H9 (cell line): ENCODE measurements around the gene UVSSA. TPM values are rescaled to one million over a fixed set of nuclear protein-coding genes. Genes with fewer than 3 reads are reported as not detected.

Experiments
- DNase-seq: peaks from one replicate; pipeline ENCODE4 v3.0.0-alpha.2; 2017
- H2AFZ ChIP-seq: one replicate; pipeline ENCODE4 v1.6.1; 2013; ENCODE audit warnings: mild to moderate bottlenecking, low read length, control low read depth, moderate library complexity
- H2AK5ac ChIP-seq: 2 replicates; pipeline ENCODE4 v1.6.1; 2013; ENCODE audit warnings: low read length, control low read depth, mixed read lengths; ENCODE audit not compliant: insufficient read length
- H2BK120ac ChIP-seq: one replicate; pipeline ENCODE4 v1.6.1; 2013; ENCODE audit warnings: low read depth, mild to moderate bottlenecking, low read length, control low read depth, inconsistent platforms; ENCODE audit not compliant: poor library complexity, severe bottlenecking
- H2BK12ac ChIP-seq: 2 replicates; pipeline ENCODE4 v1.6.1; 2013; ENCODE audit warnings: low read length, control low read depth, mixed read lengths, low read depth; ENCODE audit not compliant: insufficient read length
- H2BK15ac ChIP-seq: 2 replicates; pipeline ENCODE4 v1.6.1; 2013; ENCODE audit warnings: low read depth, low read length, control low read depth
- H2BK20ac ChIP-seq: one replicate; pipeline ENCODE4 v1.6.1; 2013; ENCODE audit warnings: low read depth, mild to moderate bottlenecking, low read length, control low read depth, inconsistent platforms; ENCODE audit not compliant: poor library complexity, severe bottlenecking
- H2BK5ac ChIP-seq: 2 replicates; pipeline ENCODE4 v1.6.1; 2013; ENCODE audit warnings: low read length, control low read depth, mixed read lengths; ENCODE audit not compliant: insufficient read length
- H3K14ac ChIP-seq: 2 replicates; pipeline ENCODE4 v1.6.1; 2013; ENCODE audit warnings: low read length, control low read depth; ENCODE audit not compliant: insufficient read depth
- H3K18ac ChIP-seq: 2 replicates; pipeline ENCODE4 v1.6.1; 2013; ENCODE audit warnings: low read depth, mild to moderate bottlenecking, mixed read lengths, low read length, control low read depth; ENCODE audit not compliant: insufficient read length
- H3K23ac ChIP-seq: 2 replicates; pipeline ENCODE4 v1.6.1; 2013; ENCODE audit warnings: low read length, control low read depth, mixed read lengths, low read depth; ENCODE audit not compliant: insufficient read length
- H3K23me2 ChIP-seq: 2 replicates; pipeline ENCODE4 v1.6.1; 2013; ENCODE audit warnings: low read depth, mild to moderate bottlenecking, mixed read lengths, low read length, control low read depth; ENCODE audit not compliant: insufficient read length, poor library complexity, severe bottlenecking
- H3K27ac ChIP-seq: 2 replicates; pipeline ENCODE4 v1.5.1; 2013; ENCODE audit warnings: low read length, control low read depth, mixed read lengths, low read depth; ENCODE audit not compliant: insufficient read length
- H3K27me3 ChIP-seq: 2 replicates; pipeline ENCODE4 v1.6.1; 2013; ENCODE audit warnings: low read length, control low read depth, inconsistent platforms; ENCODE audit not compliant: insufficient read depth
- H3K4ac ChIP-seq: 2 replicates; pipeline ENCODE4 v1.6.1; 2013; ENCODE audit warnings: low read depth, mild to moderate bottlenecking, control low read depth, inconsistent platforms, low read length, moderate library complexity
- H3K4me1 ChIP-seq: 2 replicates; pipeline ENCODE4 v1.6.1; 2013; ENCODE audit warnings: low read length, control low read depth, inconsistent platforms; ENCODE audit not compliant: insufficient read depth
- H3K4me2 ChIP-seq: 2 replicates; pipeline ENCODE4 v1.6.1; 2013; ENCODE audit warnings: low read length, control low read depth, mixed read lengths; ENCODE audit not compliant: insufficient read length, insufficient read depth
- H3K56ac ChIP-seq: 2 replicates; pipeline ENCODE4 v1.6.1; 2013; ENCODE audit warnings: low read depth, mild to moderate bottlenecking, mixed read lengths, low read length, control low read depth; ENCODE audit not compliant: insufficient read length
- H3K79me1 ChIP-seq: 2 replicates; pipeline ENCODE4 v1.6.1; 2013; ENCODE audit warnings: low read depth, mild to moderate bottlenecking, moderate library complexity, low read length, control low read depth, inconsistent platforms; ENCODE audit not compliant: insufficient read depth, poor library complexity, severe bottlenecking
- H3K79me2 ChIP-seq: 2 replicates; pipeline ENCODE4 v1.6.1; 2013; ENCODE audit warnings: low read length, control low read depth, inconsistent platforms; ENCODE audit not compliant: insufficient read depth
- H3K9ac ChIP-seq: 2 replicates; pipeline ENCODE4 v1.6.1; 2013; ENCODE audit warnings: low read length, control low read depth, mixed read lengths; ENCODE audit not compliant: insufficient read length; ENCODE audit errors: extremely low read depth
- H3K9me3 ChIP-seq: one replicate; pipeline ENCODE4 v1.6.1; 2013; ENCODE audit warnings: low read depth, low read length, inconsistent platforms; ENCODE audit not compliant: control insufficient read depth
- H3T11ph ChIP-seq: one replicate; pipeline ENCODE4 v1.6.1; 2013; ENCODE audit warnings: mild to moderate bottlenecking, low read length, control low read depth, inconsistent platforms
- H4K20me1 ChIP-seq: one replicate; pipeline ENCODE4 v1.6.1; 2013; ENCODE audit not compliant: control insufficient read depth, insufficient read length, insufficient read depth
- H4K5ac ChIP-seq: 2 replicates; pipeline ENCODE4 v1.6.1; 2013; ENCODE audit warnings: low read depth, mild to moderate bottlenecking, mixed read lengths, low read length, control low read depth; ENCODE audit not compliant: insufficient read length
- H4K8ac ChIP-seq: replicated peaks from 2 replicates; pipeline ENCODE4 v1.6.1; 2013; ENCODE audit warnings: low read length, control low read depth, mixed read lengths, low read depth; ENCODE audit not compliant: insufficient read length
- H4K91ac ChIP-seq: 2 replicates; pipeline ENCODE4 v1.6.1; 2013; ENCODE audit warnings: low read depth, mild to moderate bottlenecking, moderate library complexity, mixed read lengths, low read length, control low read depth; ENCODE audit not compliant: insufficient read length
- H3K27ac Mint-ChIP-seq, 3 experiments: 2 replicates in 2 of 3; 3 replicates in 1 of 3; pipeline ENCODE4 v1.8.0; 2020 to 2021; ENCODE audit warnings: mixed read lengths in 3 of 3, mild to moderate bottlenecking in 1 of 3, moderate library complexity in 1 of 3
- H3K27me3 Mint-ChIP-seq: 2 replicates; pipeline ENCODE4 v1.8.0; 2021; ENCODE audit warnings: low read depth, mild to moderate bottlenecking, moderate library complexity, mixed read lengths
- H3K36me3 Mint-ChIP-seq, 3 experiments: 2 replicates in 2 of 3; 3 replicates in 1 of 3; pipeline ENCODE4 v1.8.0; 2020 to 2021; ENCODE audit warnings: low read depth in 3 of 3, mixed read lengths in 3 of 3; ENCODE audit not compliant: insufficient read depth in 1 of 3
- H3K4me1 Mint-ChIP-seq, 2 experiments: 2 replicates each; pipeline ENCODE4 v1.8.0; 2020; ENCODE audit warnings: mixed read lengths in 2 of 2
- H3K4me3 Mint-ChIP-seq, 2 experiments: 2 replicates in 1 of 2; 3 replicates in 1 of 2; pipeline ENCODE4 v1.8.0; 2020 to 2021; ENCODE audit warnings: mild to moderate bottlenecking in 2 of 2, mixed read lengths in 2 of 2, moderate library complexity in 1 of 2
- H3K9me3 Mint-ChIP-seq, 2 experiments: 2 replicates in 1 of 2; 3 replicates in 1 of 2; pipeline ENCODE4 v1.8.0; 2020; ENCODE audit warnings: mild to moderate bottlenecking in 2 of 2, mixed read lengths in 2 of 2, moderate library complexity in 1 of 2
- WGBS: extraction: QIAGEN DNeasy Blood & Tissue Kit; methylation state at CpG from one replicate; pipeline ENCODE4 v1.1.7; 2013; ENCODE audit warnings: missing lambda C conversion rate, low lambda C conversion rate, mixed read lengths; ENCODE audit not compliant: insufficient read length; ENCODE audit errors: extremely low coverage; 5-methylcytosine and 5-hydroxymethylcytosine counted together
- total RNA-seq: library from RNA; stranded (reverse); gene quantifications from 2 replicates; pipeline ENCODE4 v1.2.1, GENCODE V29; 2021
- TF ChIP-seq, protein P1 (sequence below): fragments of 200-600 bp; sonication (generic); conservative IDR thresholded peaks from 3 replicates; pipeline ENCODE4 v1.8.0; 2021; ENCODE audit warnings: antibody characterized with exemption, mild to moderate bottlenecking

The UVSSA gene
- total RNA-seq, 1 experiment from 2014 or later = 15.9 TPM

DNA sequence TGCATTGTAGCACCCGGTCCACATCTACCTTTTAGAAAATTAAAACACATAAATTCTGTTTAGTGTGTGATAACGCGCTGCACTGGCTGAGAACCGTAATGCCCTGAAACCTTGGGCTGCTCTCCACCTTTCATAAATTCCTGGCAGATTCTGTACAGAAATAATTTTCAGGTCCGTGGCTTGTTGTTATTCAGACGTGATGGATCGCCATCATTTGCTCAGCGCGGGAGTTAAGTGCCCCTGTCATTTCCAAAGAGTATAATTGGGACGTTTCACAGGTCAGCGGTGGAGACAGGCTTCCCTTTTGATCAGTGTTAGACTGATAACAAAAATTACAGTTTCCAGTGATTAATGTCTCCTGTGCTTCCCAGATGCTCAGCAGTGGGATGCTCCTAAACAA lies 16.5 kb downstream of the UVSSA start:
- H3K79me2 ChIP-seq = no peaks in the 10 kb centered on the region
- no peak overlapping the region for H3T11ph ChIP-seq
- no peak overlapping the region for H2BK12ac ChIP-seq
- no peak overlapping the region for H3K56ac ChIP-seq
- no peak overlapping the region for H3K4me2 ChIP-seq
- no peak overlapping the region for H3K4me3 Mint-ChIP-seq
- H3K27ac Mint-ChIP-seq = no peak overlapping the region
- H3K79me1 ChIP-seq = no peaks in the 10 kb centered on the region
- H4K91ac ChIP-seq = no peak overlapping the region
- no peaks in the 10 kb centered on the region for H3K9me3 Mint-ChIP-seq
- no peak overlapping the region for H3K14ac ChIP-seq
- H3K23me2 ChIP-seq = no peaks in the 10 kb centered on the region
- no peaks in the 10 kb centered on the region for H3K27me3 Mint-ChIP-seq
- H3K27me3 ChIP-seq = no peaks in the 10 kb centered on the region
- H3K36me3 Mint-ChIP-seq = peaks cover 0 to 12% (median 11%) of the 10 kb centered on the region in 3 experiments; a peak in 3 of 7 replicates
- H2BK20ac ChIP-seq = no peak overlapping the region
- H3K9ac ChIP-seq = no peak overlapping the region
- TF ChIP-seq, protein P1, sequence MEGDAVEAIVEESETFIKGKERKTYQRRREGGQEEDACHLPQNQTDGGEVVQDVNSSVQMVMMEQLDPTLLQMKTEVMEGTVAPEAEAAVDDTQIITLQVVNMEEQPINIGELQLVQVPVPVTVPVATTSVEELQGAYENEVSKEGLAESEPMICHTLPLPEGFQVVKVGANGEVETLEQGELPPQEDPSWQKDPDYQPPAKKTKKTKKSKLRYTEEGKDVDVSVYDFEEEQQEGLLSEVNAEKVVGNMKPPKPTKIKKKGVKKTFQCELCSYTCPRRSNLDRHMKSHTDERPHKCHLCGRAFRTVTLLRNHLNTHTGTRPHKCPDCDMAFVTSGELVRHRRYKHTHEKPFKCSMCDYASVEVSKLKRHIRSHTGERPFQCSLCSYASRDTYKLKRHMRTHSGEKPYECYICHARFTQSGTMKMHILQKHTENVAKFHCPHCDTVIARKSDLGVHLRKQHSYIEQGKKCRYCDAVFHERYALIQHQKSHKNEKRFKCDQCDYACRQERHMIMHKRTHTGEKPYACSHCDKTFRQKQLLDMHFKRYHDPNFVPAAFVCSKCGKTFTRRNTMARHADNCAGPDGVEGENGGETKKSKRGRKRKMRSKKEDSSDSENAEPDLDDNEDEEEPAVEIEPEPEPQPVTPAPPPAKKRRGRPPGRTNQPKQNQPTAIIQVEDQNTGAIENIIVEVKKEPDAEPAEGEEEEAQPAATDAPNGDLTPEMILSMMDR = no peak
- H2AFZ ChIP-seq = no peak overlapping the region
- H3K9me3 ChIP-seq = no peaks in the 10 kb centered on the region
- WGBS = no CpG with 5 or more reads among the region's 11 CpGs
- H2BK15ac ChIP-seq = no peak overlapping the region
- H3K4ac ChIP-seq = no peak overlapping the region
- no peak overlapping the region for H2AK5ac ChIP-seq
- no peak overlapping the region for H3K27ac ChIP-seq
- H4K20me1 ChIP-seq = no peaks in the 10 kb centered on the region
- H3K23ac ChIP-seq = no peak overlapping the region
- no peaks in the 10 kb centered on the region for H3K4me1 ChIP-seq
- H3K18ac ChIP-seq = no peak overlapping the region
- H2BK5ac ChIP-seq = no peak overlapping the region
- H4K8ac ChIP-seq = no peak overlapping the region
- 0 out of 4 replicates have a peak, but pooled peaks cover 0 to 2% of the 10 kb centered on the region in 2 experiments for H3K4me1 Mint-ChIP-seq
- no peak overlapping the region for H2BK120ac ChIP-seq
- H4K5ac ChIP-seq = no peak overlapping the region
- no peak for DNase-seq
